HEK293 (cell line): ENCODE data around the gene ATP8A1.

ENCODE experiments used
- CTCF ChIA-PET: fragments of 350-600 bp; formaldehyde crosslinking; extraction: SDS; loops from one replicate; lab custom pipeline; 2021; ENCODE audit warnings: antibody characterized with exemption; lab: Yijun Ruan, JAX
- POLR2A ChIA-PET: fragments of 300-600 bp; formaldehyde crosslinking; extraction: SDS; loops from one replicate; lab custom pipeline; 2020; ENCODE audit warnings: antibody characterized with exemption, inconsistent platforms; lab: Yijun Ruan, JAX
- H3K27ac ChIP-seq: fragments of 200-500 bp; sonication (Bioruptor generic); 2 replicates; pipeline ENCODE4 v1.5.1; 2014; ENCODE audit warnings: low read depth, low read length, control low read depth, inconsistent platforms; ENCODE audit errors: extremely low read depth
- H3K36me3 ChIP-seq, 2 experiments: fragments of 200-500 bp in 1 of 2; sonication (Bioruptor generic) in 1 of 2; 1 replicate in 1 of 2; 2 replicates in 1 of 2; pipeline ENCODE4 v1.5.1; 2014 to 2017; ENCODE audit warnings: inconsistent platforms in 2 of 2, low read length in 2 of 2; ENCODE audit not compliant: control insufficient read depth in 2 of 2, insufficient read depth in 1 of 2
- H3K4me1 ChIP-seq: fragments of 200-500 bp; sonication (Bioruptor generic); 2 replicates; pipeline ENCODE4 v1.5.1; 2014; ENCODE audit warnings: mild to moderate bottlenecking, low read length, inconsistent platforms; ENCODE audit not compliant: control insufficient read depth, insufficient read depth
- H3K4me3 ChIP-seq: 2 replicates; pipeline ENCODE4 v1.5.1; 2011; ENCODE audit warnings: low read depth, mild to moderate bottlenecking, control low read depth, low read length, moderate library complexity
- H3K9me3 ChIP-seq: fragments of 200-500 bp; sonication (Bioruptor generic); 2 replicates; pipeline ENCODE4 v1.5.1; 2014; ENCODE audit warnings: low read depth, low read length, inconsistent platforms; ENCODE audit not compliant: control insufficient read depth, insufficient read depth
- BCL11B ChIP-seq: fragments of 450-650 bp; formaldehyde crosslinking; IDR thresholded peaks from 2 replicates; pipeline ENCODE4 v1.5.1; 2016; ENCODE audit warnings: low read depth, missing biosample characterization, missing genetic modification characterization
- BCL6B ChIP-seq: fragments of 450-650 bp; formaldehyde crosslinking; IDR thresholded peaks from 2 replicates; pipeline ENCODE4 v1.5.1; 2017; ENCODE audit warnings: missing biosample characterization, missing genetic modification characterization
- KLF10 ChIP-seq: fragments of 450-650 bp; IDR thresholded peaks from 2 replicates; pipeline ENCODE4 v1.5.1; 2018; ENCODE audit warnings: missing biosample characterization, mild to moderate bottlenecking, missing genetic modification characterization
- MZF1 ChIP-seq: fragments of 450-650 bp; formaldehyde crosslinking; IDR thresholded peaks from 2 replicates; pipeline ENCODE4 v1.5.1; 2017; ENCODE audit warnings: missing biosample characterization, missing genetic modification characterization, borderline replicate concordance
- PRDM1 ChIP-seq: fragments of 450-650 bp; formaldehyde crosslinking; IDR thresholded peaks from 2 replicates; pipeline ENCODE4; 2016; ENCODE audit warnings: missing biosample characterization, missing genetic modification characterization
- PRDM10 ChIP-seq: fragments of 450-650 bp; formaldehyde crosslinking; IDR thresholded peaks from 2 replicates; pipeline ENCODE4 v1.5.1; 2016; ENCODE audit warnings: missing biosample characterization, missing genetic modification characterization
- PRDM2 ChIP-seq: fragments of 450-650 bp; formaldehyde crosslinking; IDR thresholded peaks from 2 replicates; pipeline ENCODE4 v1.5.1; 2016; ENCODE audit warnings: missing biosample characterization, missing genetic modification characterization, borderline replicate concordance
- ZBTB21 ChIP-seq: fragments of 450-650 bp; formaldehyde crosslinking; IDR thresholded peaks from 2 replicates; pipeline ENCODE4 v1.5.1; 2017; ENCODE audit warnings: missing biosample characterization, missing genetic modification characterization
- ZBTB26 ChIP-seq: fragments of 450-650 bp; formaldehyde crosslinking; optimal IDR thresholded peaks from 2 replicates; pipeline ENCODE3; 2016; ENCODE audit warnings: missing biosample characterization, mild to moderate bottlenecking, missing genetic modification characterization
- ZNF114 ChIP-seq: fragments of 450-650 bp; formaldehyde crosslinking; IDR thresholded peaks from 2 replicates; pipeline ENCODE4 v1.5.0; 2017; ENCODE audit warnings: missing biosample characterization, missing genetic modification characterization
- ZNF146 ChIP-seq: fragments of 450-650 bp; formaldehyde crosslinking; IDR thresholded peaks from 2 replicates; pipeline ENCODE4 v1.5.1; 2016; ENCODE audit warnings: missing biosample characterization, missing genetic modification characterization
- ZNF16 ChIP-seq: fragments of 450-650 bp; formaldehyde crosslinking; IDR thresholded peaks from 2 replicates; pipeline ENCODE4 v1.5.1; 2016; ENCODE audit warnings: low read depth, missing biosample characterization, missing genetic modification characterization
- ZNF169 ChIP-seq: fragments of 450-650 bp; formaldehyde crosslinking; IDR thresholded peaks from 2 replicates; pipeline ENCODE4 v1.5.1; 2016; ENCODE audit warnings: missing biosample characterization, missing genetic modification characterization
- ZNF211 ChIP-seq: fragments of 450-650 bp; formaldehyde crosslinking; IDR thresholded peaks from 2 replicates; pipeline ENCODE4 v1.5.1; 2016; ENCODE audit warnings: low read depth, missing biosample characterization, missing genetic modification characterization
- ZNF214 ChIP-seq: fragments of 450-650 bp; formaldehyde crosslinking; IDR thresholded peaks from 2 replicates; pipeline ENCODE4 v1.5.1; 2017; ENCODE audit warnings: missing biosample characterization, mild to moderate bottlenecking, missing genetic modification characterization, borderline replicate concordance
- ZNF311 ChIP-seq: fragments of 450-650 bp; formaldehyde crosslinking; IDR thresholded peaks from 2 replicates; pipeline ENCODE4 v1.5.1; 2017; ENCODE audit warnings: missing biosample characterization, missing genetic modification characterization, borderline replicate concordance
- ZNF404 ChIP-seq: fragments of 450-650 bp; formaldehyde crosslinking; IDR thresholded peaks from 2 replicates; pipeline ENCODE4 v1.5.1; 2017; ENCODE audit warnings: missing biosample characterization, missing genetic modification characterization
- ZNF426 ChIP-seq: fragments of 450-650 bp; formaldehyde crosslinking; IDR thresholded peaks from 2 replicates; pipeline ENCODE4 v1.5.1; 2017; ENCODE audit warnings: missing biosample characterization, missing genetic modification characterization, mild to moderate bottlenecking, inconsistent platforms, moderate library complexity
- ZNF571 ChIP-seq: fragments of 450-650 bp; formaldehyde crosslinking; IDR thresholded peaks from 2 replicates; pipeline ENCODE4 v1.5.0; 2017; ENCODE audit warnings: missing biosample characterization, missing genetic modification characterization
- ZNF623 ChIP-seq: fragments of 450-650 bp; formaldehyde crosslinking; IDR thresholded peaks from 2 replicates; pipeline ENCODE4 v1.5.1; 2016; ENCODE audit warnings: missing biosample characterization, missing genetic modification characterization
- ZNF76 ChIP-seq: fragments of 450-650 bp; formaldehyde crosslinking; IDR thresholded peaks from 2 replicates; pipeline ENCODE4; 2016; ENCODE audit warnings: low read depth, missing biosample characterization, missing genetic modification characterization, borderline replicate concordance
- ZNF777 ChIP-seq: fragments of 450-650 bp; formaldehyde crosslinking; IDR thresholded peaks from 2 replicates; pipeline ENCODE4 v1.5.1; 2017; ENCODE audit warnings: missing biosample characterization, missing genetic modification characterization, borderline replicate concordance

Gene ATP8A1

GRCh38 chr4:42617030-42617429, 39.9 kb downstream of the ATP8A1 start:
- no peaks in the 10 kb centered on the region for H3K9me3 ChIP-seq
- CTCF ChIA-PET: no interaction called here
- peaks cover 0 to 4% of the 10 kb centered on the region in 2 experiments; a peak in 1 of 3 replicates for H3K36me3 ChIP-seq
- H3K27ac ChIP-seq: no peak overlapping the region
- H3K4me3 ChIP-seq: no peak overlapping the region
- POLR2A ChIA-PET: no interaction called here
- TF ChIP-seq ZNF623 (no peak), ZNF404 (tag by site-specific recombination) (no peak)
- H3K4me1 ChIP-seq: no peaks in the 10 kb centered on the region

- no peak for TF ChIP-seq ZNF169 (tag by site-specific recombination)
- TF ChIP-seq BCL6B (tag by site-specific recombination): no peak
- no peak for TF ChIP-seq KLF10 (tag by site-specific recombination)
- TF ChIP-seq MZF1: no peak
- TF ChIP-seq PRDM2 (tag by site-specific recombination): no peak
- no peak for TF ChIP-seq ZNF16
- no peak for TF ChIP-seq ZNF211
- no peak for TF ChIP-seq ZNF146
- no peak for TF ChIP-seq ZNF571 (tag by site-specific recombination)
- no peak for TF ChIP-seq BCL11B (tag by site-specific recombination)
- no peak for TF ChIP-seq ZNF76 (tag by site-specific recombination)
- no peak for TF ChIP-seq ZNF777 (tag by site-specific recombination)
- no peak for TF ChIP-seq ZBTB26 (tag by site-specific recombination)
- no peak for TF ChIP-seq PRDM10 (tag by site-specific recombination)
- no peak for TF ChIP-seq ZNF114 (tag by site-specific recombination)
- TF ChIP-seq ZNF214 (tag by site-specific recombination): no peak
- TF ChIP-seq PRDM1 (tag by site-specific recombination): no peak
- TF ChIP-seq ZBTB21 (tag by site-specific recombination): no peak
- TF ChIP-seq ZNF426 (tag by site-specific recombination): no peak
- TF ChIP-seq ZNF311 (tag by site-specific recombination): no peak
- H3K36me3 ChIP-seq: peaks cover 0 to 8% of the 10 kb centered on the region in 2 experiments; a peak in 1 of 3 replicates
- no peak overlapping the region for H3K27ac ChIP-seq
- POLR2A ChIA-PET: no interaction called here
- CTCF ChIA-PET: no interaction called here
- H3K9me3 ChIP-seq: no peaks in the 10 kb centered on the region
- no peaks in the 10 kb centered on the region for H3K4me1 ChIP-seq
- H3K4me3 ChIP-seq: no peak overlapping the region
Observed at GRCh38 chr4:42616572-42616971, 40.3 kb downstream of the ATP8A1 start.
